Fibroblast of gingiva (primary cell): ENCODE results near the gene SNAPIN.
"Not testable (repeated sequence)": the region's sequence is repeated elsewhere in the genome, so short reads cannot be mapped to it uniquely, and the experiment has no call there.

Experiments used
- DNase-seq: peaks from one replicate; pipeline ENCODE4 v3.0.0-alpha.2; 2011; ENCODE audit warnings: low read depth

SNAPIN gene

GRCh38 chr1:153626904-153627714, 31.4 kb upstream of the SNAPIN start, which contains the start of gene S100A13:
Gene S100A13, minus strand, starts transcription at chr1:153627505. Its CDS starts 1,033 bp downstream, at chr1:153626472.
- peak; percentile 89 for DNase-seq

DNA sequence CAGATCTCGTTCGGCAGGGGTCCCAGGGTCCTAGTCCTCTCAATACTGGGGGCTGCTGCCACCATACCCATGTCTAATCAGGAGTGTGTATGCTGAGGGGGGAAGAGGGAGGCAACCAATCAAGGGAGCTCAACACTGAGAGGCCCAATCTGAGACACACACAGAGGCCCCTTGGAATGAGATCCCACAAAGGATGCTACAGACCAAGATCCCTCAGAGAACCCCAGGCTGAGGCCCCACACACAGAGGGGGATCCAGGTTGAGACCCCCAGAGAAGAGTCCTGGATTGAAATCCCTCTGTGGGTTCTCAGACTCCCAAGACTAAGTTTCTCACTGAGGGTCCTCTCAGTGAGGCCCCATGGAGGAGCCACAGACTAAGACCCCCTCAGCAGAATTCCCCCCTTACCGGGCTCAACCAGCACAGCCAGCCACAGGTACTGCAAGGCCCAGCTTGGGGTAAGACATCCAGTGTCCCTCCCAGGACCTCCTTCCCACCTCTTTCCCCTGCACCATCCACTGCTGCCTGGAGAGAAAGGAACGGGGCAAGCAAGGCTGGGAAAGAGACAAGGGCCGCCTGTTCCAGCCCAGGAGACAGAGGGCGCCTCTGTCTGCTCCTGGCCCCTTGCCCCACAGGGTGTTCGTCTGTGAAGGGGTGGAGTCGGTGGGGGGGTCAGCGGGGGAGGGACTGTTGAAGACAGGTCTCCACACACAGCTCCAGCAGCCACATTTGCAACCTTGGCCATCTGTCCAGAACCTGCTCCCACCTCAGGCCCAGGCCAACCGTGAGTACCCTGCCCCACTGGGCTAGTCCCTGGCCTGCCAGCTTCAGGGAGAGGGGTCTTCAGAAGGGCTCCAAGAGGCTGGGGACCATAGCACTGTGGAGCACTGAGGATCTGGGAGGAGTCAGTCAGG, 30.5 kb upstream of the SNAPIN start, which contains the start of gene S100A1:
Gene S100A1 (plus strand): TSS at position 720 of the 912 bp plus-strand sequence. CDS start 2,088 bp downstream, outside the sequence.
- DNase-seq = no peak

- DNase-seq = no peak
Observed at GRCh38 chr1:153628638-153629342, 29.7 kb upstream of the SNAPIN start.

- DNase-seq = no peak
Observed at GRCh38 chr1:153629343-153629665, 29.2 kb upstream of the SNAPIN start.

- DNase-seq = no peak
Observed at GRCh38 chr1:153629971-153630370, 28.5 kb upstream of the SNAPIN start.

DNA sequence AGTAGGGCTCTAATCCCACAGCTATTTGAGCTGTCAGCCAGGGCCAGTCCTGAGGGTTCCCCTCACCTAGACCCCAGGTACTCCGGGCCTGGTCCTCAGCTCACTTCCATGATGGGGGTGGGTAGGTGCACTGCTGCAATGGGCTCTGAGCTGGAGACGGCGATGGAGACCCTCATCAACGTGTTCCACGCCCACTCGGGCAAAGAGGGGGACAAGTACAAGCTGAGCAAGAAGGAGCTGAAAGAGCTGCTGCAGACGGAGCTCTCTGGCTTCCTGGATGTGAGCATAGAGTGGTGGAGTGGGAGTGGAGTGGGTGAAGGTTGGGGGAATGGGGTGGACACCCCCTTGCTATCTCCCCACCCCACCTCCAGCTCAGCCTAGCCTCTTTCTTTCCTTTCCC, 28.1 kb upstream of the SNAPIN start:
- DNase-seq = no peak

- DNase-seq = no peak
Observed at GRCh38 chr1:153631047-153632022, 27.2 kb upstream of the SNAPIN start.

GRCh38 chr1:153633161-153633753, 25.2 kb upstream of the SNAPIN start:
- DNase-seq = no peak

DNA sequence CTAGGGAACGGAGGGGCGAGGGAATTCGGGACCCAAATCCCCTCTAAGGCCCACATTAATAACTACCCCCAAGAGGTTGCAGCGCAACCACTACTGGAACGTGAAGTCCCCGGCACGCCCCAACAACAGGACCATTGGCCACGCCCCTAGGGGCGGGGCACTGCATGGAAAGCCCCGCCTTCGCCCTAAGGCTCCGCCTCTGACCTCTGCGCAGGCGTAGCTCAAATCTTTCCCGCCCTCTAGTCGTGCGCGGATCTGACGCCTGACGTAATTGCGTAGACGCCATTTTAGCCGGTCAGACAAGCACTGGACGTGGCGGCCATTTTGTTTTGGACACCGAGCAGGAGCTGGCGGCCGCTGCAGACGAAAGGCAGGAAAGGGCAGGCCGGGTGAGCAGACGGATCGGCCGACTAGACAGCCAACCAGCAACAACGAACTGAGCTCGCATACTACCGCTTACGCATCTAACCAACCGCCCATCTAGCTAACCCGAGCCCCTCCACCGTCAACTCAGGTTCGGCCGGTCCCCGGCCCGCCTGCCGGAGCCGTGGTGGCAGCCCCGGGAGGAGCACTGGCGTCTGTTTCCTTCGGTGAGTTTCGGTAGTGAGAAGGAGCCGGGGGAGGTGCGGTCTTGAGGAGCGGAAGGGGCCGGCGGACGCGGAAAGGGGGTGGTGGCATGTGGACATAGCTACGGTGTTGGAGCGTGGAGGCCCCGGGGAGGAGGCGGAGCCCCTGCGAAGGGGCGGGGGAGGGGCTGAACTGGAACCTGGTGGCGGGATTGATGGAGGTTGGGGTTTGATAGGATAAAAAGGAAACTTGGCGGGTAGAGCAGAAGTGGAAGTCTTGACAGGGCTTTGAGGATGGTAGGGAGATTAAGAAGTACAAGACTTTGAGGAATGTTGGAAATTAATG, 24.5 kb upstream of the SNAPIN start, which contains the start of gene CHTOP:
Gene CHTOP (plus strand): TSS at position 313 of the 912 bp plus-strand sequence. CDS start 2,523 bp downstream, outside the sequence.
- peak; percentile 98 for DNase-seq

DNA sequence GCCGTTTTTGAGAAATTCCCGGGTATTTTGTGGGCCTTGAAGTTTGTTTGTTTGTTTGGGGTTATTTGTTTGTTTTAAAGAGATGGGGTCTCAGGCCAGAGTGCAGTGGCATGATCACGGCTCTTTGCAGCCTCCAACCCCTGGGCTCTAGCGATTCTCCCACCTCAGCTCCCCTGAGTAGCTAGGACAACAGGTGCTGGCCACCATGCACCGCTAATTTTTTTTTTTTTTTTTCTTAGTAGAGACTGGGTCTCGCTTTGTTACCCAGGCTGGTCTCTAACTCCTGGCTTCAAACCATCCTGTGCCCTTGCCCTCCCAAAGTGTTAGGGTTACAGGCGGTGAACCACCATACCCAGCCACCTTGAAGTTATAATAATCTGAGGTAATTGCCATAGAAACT, 22.6 kb upstream of the SNAPIN start:
- no peak for DNase-seq

DNA sequence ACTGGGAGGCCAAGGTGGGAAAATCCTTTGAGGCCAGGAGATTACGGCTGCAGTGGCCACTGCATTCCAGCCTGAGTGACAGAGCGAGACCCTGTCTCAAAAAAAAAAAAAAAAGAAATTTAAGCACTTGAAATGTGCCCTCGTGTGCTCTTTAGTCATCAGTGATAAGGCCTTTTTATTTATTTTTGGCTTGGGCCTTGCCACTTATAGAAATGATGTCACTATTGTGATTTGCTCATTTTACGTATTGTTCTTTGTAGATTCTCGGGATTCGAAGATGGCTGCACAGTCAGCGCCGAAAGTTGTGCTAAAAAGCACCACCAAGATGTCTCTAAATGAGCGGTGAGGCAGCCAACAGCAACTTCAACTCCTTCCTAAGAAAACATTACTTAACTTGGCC, 22.2 kb upstream of the SNAPIN start:
- no peak for DNase-seq

DNA sequence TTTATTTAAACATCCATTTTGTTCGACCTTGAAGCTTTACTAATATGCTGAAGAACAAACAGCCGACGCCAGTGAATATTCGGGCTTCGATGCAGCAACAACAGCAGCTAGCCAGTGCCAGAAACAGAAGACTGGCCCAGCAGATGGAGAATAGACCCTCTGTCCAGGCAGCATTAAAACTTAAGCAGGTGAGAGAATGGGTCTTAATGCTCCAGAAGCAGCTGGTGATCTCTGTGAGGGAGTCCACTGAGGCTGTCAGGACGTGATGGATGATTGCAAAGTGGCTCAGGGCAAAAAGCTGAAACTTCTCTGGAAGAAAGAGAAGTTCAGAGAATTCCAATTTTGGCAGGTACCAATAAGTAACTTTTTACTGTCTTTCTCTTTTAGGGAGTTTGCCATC, 20.2 kb upstream of the SNAPIN start:
- no peak for DNase-seq

DNA sequence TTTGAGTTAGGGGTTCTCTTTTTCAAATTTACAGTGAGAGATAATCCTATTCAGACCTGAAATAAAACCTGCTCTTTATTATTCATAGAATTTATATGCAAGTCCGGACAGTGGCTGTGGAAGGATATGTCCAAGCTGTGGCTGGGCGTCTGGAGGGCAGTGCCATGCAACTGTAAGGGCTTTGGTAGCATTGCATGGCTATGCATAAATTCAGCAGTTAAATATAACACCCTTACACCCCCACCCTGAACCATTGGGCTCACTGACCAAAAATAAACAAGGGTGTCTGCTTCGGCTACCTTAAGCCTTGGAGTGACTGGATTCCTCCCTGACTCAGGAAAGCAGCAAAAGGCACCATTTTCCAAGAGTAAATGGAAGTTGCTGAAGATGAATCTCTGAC, 19.2 kb upstream of the SNAPIN start:
- DNase-seq = no peak

- DNase-seq = not testable (repeated sequence)
Observed at GRCh38 chr1:153640213-153640612, 18.3 kb upstream of the SNAPIN start.

DNA sequence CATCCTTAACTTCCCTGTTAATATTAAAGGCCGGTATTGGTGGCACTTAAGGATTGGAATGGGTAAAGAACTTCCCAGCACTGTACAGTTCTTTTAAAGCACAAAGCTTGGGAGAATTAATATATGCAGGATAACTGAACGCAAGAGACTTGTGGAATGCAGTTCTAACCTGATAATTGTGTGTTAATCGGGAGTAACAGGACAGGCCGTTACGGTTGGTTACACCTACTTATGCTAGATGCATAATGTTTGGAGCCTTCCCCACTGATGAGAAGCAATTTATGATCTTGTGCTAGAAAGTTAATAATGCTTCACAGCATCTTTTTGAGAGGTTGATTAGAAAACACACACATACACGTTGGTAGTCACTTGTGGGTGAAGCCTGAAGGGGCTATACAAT, 17.6 kb upstream of the SNAPIN start:
- DNase-seq = no peak

DNA sequence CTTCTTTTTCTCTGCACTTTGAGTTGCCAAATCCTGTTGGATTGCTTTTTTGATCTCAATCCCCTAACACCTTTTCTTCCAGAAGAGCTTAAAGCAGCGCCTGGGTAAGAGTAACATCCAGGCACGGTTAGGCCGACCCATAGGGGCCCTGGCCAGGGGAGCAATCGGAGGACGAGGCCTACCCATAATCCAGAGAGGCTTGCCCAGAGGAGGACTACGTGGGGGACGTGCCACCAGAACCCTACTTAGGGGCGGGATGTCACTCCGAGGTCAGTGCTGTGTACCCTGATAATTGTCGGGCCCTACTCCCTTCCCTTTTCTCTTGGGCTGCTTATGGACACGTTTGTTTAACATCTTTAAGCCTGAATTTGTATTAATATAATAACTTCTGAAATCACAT, 16.3 kb upstream of the SNAPIN start:
- DNase-seq = no peak

- no peak for DNase-seq
Observed at GRCh38 chr1:153643100-153643499, 15.4 kb upstream of the SNAPIN start.

GRCh38 chr1:153643816-153644215, 14.7 kb upstream of the SNAPIN start:
- no peak for DNase-seq

DNA sequence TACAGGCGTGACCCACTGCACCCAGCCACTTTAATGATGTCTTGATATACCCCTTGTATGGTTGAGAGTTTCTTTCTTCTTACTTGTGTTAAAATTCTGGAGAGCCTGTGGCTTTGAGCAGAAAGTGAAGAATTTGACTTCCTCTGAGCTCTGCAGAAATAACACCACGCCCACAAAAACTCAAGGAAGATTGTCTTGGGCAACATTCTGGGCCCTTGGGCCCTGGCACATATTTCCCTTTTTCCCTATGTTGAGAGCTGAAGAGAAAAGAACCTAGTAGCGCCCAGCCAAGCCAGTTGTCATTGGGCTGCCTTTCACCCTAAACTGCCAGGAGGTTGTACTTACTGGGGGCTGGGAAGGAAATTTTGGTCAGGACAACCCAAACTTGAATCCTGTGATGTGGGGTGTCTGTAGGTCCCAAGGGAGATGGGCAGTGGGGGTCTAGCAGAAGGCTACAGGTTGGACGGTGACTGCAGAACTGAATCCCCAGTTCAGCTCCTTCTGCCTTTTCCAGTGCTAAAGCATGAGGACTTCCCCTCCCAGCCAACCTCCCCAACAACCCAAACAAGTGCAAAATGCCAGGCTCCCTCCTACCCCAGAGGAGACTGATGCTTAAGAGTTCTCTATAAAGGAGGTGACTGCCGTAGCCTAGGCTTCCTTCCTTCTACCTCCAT, 11.7 kb upstream of the SNAPIN start:
- peak; percentile 52 for DNase-seq
